ENCODE results near the gene MET. TPM values are rescaled to one million over a fixed set of nuclear protein-coding genes. Genes with fewer than 3 reads are reported as not detected.

Gene MET
- total and polyA plus RNA-seq, 4 donors, result 10.2 to 41.9 (median 25.4) TPM

- Histone ChIP-seq H3K4me3 (ENCODE audit: low read depth in 1 of 3, low read length in 3 of 3) (no peak overlapping the region), H3K36me3 (ENCODE audit: control insufficient read depth in 4 of 4, insufficient read depth in 3 of 4, low read depth in 1 of 4, low read length in 3 of 4) (no peaks in the 10 kb centered on the region), H3K27ac (ENCODE audit: low read depth in 1 of 2, low read length in 2 of 2) (peak overlapping the region in 1 of 2 donors; percentile 66), H3K4me1 (ENCODE audit: control insufficient read depth in 4 of 4, insufficient read depth in 4 of 4, low read length in 3 of 4) (peaks cover 0 to 15% (median 2%) of the 10 kb centered on the region in 4 donors), H3K9me3 (ENCODE audit: control insufficient read depth in 4 of 4, low read length in 3 of 4) (no peaks in the 10 kb centered on the region), H3K27me3 (ENCODE audit: control insufficient read depth in 4 of 4, insufficient read depth in 4 of 4, low read length in 3 of 4) (no peaks in the 10 kb centered on the region), H3K9ac (ENCODE audit: low read depth in 1 of 2, low read length in 2 of 2) (no peak overlapping the region)
- TF ChIP-seq HNF4G (IDR thresholded peaks at IDR 0.05) (no peak), CTCF (IDR thresholded peaks at IDR 0.05; ENCODE audit: low read depth, low read length, missing input control) (no peak), ZBTB33 (IDR thresholded peaks at IDR 0.05) (no peak), NR2F2 (IDR thresholded peaks at IDR 0.05) (no peak), RAD21 (IDR thresholded peaks at IDR 0.05) (no peak), YY1 (IDR thresholded peaks at IDR 0.05) (no peak), TAF1 (conservative IDR thresholded peaks at IDR 0.05) (no peak)
- WGBS, result 95% methylated on average over 2 of the region's 2 CpGs
- no peak for DNase-seq (ENCODE audit: low spot score)
Measured at GRCh38 chr7:116631676-116632075, 40.3 kb upstream of the MET start.

- WGBS, result 98% methylated on average over 1 of the region's 1 CpG
- Histone ChIP-seq H3K4me1 (ENCODE audit: control insufficient read depth in 4 of 4, insufficient read depth in 4 of 4, low read length in 3 of 4) (peaks cover 0 to 15% (median 2%) of the 10 kb centered on the region in 4 donors), H3K9me3 (ENCODE audit: control insufficient read depth in 4 of 4, low read length in 3 of 4) (no peaks in the 10 kb centered on the region), H3K9ac (ENCODE audit: low read depth in 1 of 2, low read length in 2 of 2) (no peak overlapping the region), H3K27ac (ENCODE audit: low read depth in 1 of 2, low read length in 2 of 2) (no peak overlapping the region), H3K36me3 (ENCODE audit: control insufficient read depth in 4 of 4, insufficient read depth in 3 of 4, low read depth in 1 of 4, low read length in 3 of 4) (no peaks in the 10 kb centered on the region), H3K27me3 (ENCODE audit: control insufficient read depth in 4 of 4, insufficient read depth in 4 of 4, low read length in 3 of 4) (no peaks in the 10 kb centered on the region), H3K4me3 (ENCODE audit: low read depth in 1 of 3, low read length in 3 of 3) (no peak overlapping the region)
- TF ChIP-seq ATF3 (IDR thresholded peaks at IDR 0.05) (no peak), MAX (IDR thresholded peaks at IDR 0.05) (no peak), REST (IDR thresholded peaks at IDR 0.05) (no peak), CTCF (IDR thresholded peaks at IDR 0.05; ENCODE audit: low read depth, low read length, missing input control) (no peak), RXRA (IDR thresholded peaks at IDR 0.05) (no peak), TAF1 (conservative IDR thresholded peaks at IDR 0.05) (no peak), FOXA1 (IDR thresholded peaks at IDR 0.05) (no peak), EGR1 (IDR thresholded peaks at IDR 0.05; ENCODE audit: low read depth in 2 of 2) (no peak), NR2F2 (IDR thresholded peaks at IDR 0.05) (no peak), FOXA2 (IDR thresholded peaks at IDR 0.05) (no peak), ZBTB33 (IDR thresholded peaks at IDR 0.05) (no peak), JUND (IDR thresholded peaks at IDR 0.05) (no peak), YY1 (IDR thresholded peaks at IDR 0.05) (no peak), HNF4A (conservative IDR thresholded peaks at IDR 0.05) (no peak), HNF4G (IDR thresholded peaks at IDR 0.05) (no peak), SP1 (IDR thresholded peaks at IDR 0.05) (no peak)
- no peak for DNase-seq (ENCODE audit: low spot score)
Measured at GRCh38 chr7:116632384-116632783, 39.6 kb upstream of the MET start.
